OCI-LY1 (cell line): ENCODE data around the gene CLIP2.

Source experiments
- CTCF ChIP-seq: fragments of 200-600 bp; sonication (generic), shearing (Covaris generic); IDR thresholded peaks from 2 replicates; pipeline ENCODE4 v1.5.1; 2017; ENCODE audit warnings: mild to moderate bottlenecking, antibody characterized with exemption, low read length, moderate library complexity, mixed read lengths
- EZH2 ChIP-seq: fragments of 200-600 bp; sonication (generic), shearing (Covaris generic); IDR thresholded peaks from 2 replicates; pipeline ENCODE4 v1.8.0; 2017; ENCODE audit warnings: borderline replicate concordance, mixed run types, mild to moderate bottlenecking, antibody characterized with exemption, low read length, moderate library complexity, mixed read lengths

- no peak for TF ChIP-seq CTCF
- no peak for TF ChIP-seq EZH2
Observed at GRCh38 chr7:74371381-74372341, 82.5 kb downstream of the CLIP2 start.
